PFSK-1 (cell line): ENCODE results near the gene ULK4.

Experiments used
- FOXP2 ChIP-seq: optimal IDR thresholded peaks from 2 replicates; pipeline ENCODE3; 2011; ENCODE audit warnings: borderline replicate concordance, control low read depth, inconsistent platforms; ENCODE audit not compliant: insufficient read depth; ENCODE audit errors: extremely low read length, extremely low read depth
- POLR2AphosphoS5 ChIP-seq: IDR thresholded peaks from 2 replicates; pipeline ENCODE4 v1.6.1; 2012; ENCODE audit warnings: low read depth, mild to moderate bottlenecking, control low read depth, low read length, moderate library complexity
- REST ChIP-seq, 2 experiments: IDR thresholded peaks; 2 replicates each; pipeline versions ENCODE4 v1.6.1 to v1.8.0; 2011 to 2012; ENCODE audit warnings: low read depth in 2 of 2, low read length in 2 of 2, control low read depth in 1 of 2, inconsistent platforms in 1 of 2, mild to moderate bottlenecking in 1 of 2, moderate library complexity in 1 of 2; ENCODE audit not compliant: insufficient read depth in 1 of 2
- SIN3A ChIP-seq: IDR thresholded peaks from 2 replicates; pipeline ENCODE4 v1.6.1; 2012; ENCODE audit warnings: mild to moderate bottlenecking, low read length, moderate library complexity, borderline replicate concordance; ENCODE audit not compliant: insufficient read depth
- TAF1 ChIP-seq: IDR thresholded peaks from 2 replicates; pipeline ENCODE4 v1.6.1; 2012; ENCODE audit warnings: low read length, control low read depth, borderline replicate concordance; ENCODE audit not compliant: insufficient read depth

Gene ULK4

DNA sequence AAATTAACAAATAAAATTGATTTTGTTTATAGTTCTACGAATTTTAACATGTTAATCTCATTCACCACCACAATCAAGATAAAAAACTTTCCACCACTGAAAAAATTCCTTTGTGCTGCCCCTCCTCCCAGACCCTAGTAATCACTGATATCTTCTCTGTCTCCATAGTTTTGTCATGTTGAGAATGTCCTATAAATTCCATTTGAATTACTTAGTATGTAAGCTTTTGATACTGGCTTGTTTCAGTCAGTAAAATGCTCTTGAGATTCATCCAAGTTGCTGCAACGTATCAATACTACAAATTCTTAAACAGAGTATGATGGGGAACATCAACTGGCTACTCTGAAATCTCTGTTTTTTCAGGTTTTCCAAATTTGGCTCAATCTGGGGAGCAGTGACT, 633.0 kb downstream of the ULK4 start:
- TF ChIP-seq SIN3A, result no peak
- TF ChIP-seq FOXP2, result no peak
- no peak for TF ChIP-seq REST (IDR thresholded peaks at IDR 0.05; ENCODE audit: insufficient read depth in 1 of 2, low read depth in 2 of 2, low read length in 2 of 2)
- no peak for TF ChIP-seq POLR2AphosphoS5
- no peak for TF ChIP-seq TAF1

DNA sequence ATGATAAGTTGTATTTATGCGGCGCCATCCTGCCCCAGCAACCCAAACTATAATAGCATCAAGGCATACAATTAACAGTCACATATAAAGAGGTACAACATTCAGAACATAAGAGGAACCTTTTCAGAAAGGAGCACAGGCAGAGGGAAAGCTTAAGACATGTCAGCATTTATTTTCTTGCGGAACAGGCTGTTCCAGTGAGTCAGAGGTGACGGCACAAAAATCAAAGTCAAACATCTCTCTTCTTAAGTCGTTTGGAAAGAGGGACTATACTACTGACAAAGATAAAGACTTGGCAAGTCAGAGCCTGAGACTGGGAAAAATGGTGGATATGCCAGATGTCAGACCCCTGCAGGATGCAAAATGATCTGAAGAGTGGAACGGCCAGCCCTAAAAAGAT, 634.2 kb downstream of the ULK4 start:
- TF ChIP-seq FOXP2 (no peak), REST (IDR thresholded peaks at IDR 0.05; ENCODE audit: insufficient read depth in 1 of 2, low read depth in 2 of 2, low read length in 2 of 2) (no peak), SIN3A (no peak), POLR2AphosphoS5 (no peak), TAF1 (no peak)

GRCh38 chr3:41324156-41324475, 637.8 kb downstream of the ULK4 start:
- TF ChIP-seq TAF1 (no peak), FOXP2 (no peak), POLR2AphosphoS5 (no peak), SIN3A (no peak), REST (IDR thresholded peaks at IDR 0.05; ENCODE audit: insufficient read depth in 1 of 2, low read depth in 2 of 2, low read length in 2 of 2) (no peak)

DNA sequence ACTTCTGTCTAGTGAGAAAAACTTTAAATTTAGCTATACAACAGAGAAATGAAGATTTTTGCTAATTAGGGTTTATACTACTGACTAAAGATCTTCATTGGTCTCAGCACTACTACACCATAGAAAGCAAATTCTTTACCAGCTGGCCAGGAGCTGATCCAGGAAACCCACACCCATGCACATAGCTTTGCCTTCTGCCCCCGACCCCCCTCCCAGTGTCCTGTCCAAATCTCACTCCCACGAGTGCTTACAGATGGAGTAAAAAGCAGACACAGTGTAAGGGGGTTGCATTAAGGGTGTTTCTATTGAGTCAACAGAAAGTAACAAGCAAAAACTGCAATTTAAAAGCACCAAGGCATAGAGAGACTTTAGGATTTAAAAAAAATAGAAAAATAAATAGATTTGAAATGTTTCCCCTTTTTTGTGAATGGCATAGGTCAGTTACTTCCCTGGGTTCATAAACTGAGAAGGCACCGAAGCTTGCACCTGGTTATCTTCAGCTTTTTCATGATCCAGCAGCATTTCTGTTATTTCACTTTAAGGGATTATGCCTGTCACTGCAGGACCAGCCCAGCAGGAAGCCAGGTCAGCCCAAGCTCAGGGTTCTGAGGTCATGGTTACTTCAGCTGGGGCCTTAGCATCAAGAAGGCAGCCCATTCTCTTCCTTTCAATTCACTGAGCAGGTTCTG, 638.3 kb downstream of the ULK4 start:
- TF ChIP-seq POLR2AphosphoS5 (no peak), REST (IDR thresholded peaks at IDR 0.05; ENCODE audit: insufficient read depth in 1 of 2, low read depth in 2 of 2, low read length in 2 of 2) (no peak), SIN3A (no peak), TAF1 (no peak), FOXP2 (no peak)

DNA sequence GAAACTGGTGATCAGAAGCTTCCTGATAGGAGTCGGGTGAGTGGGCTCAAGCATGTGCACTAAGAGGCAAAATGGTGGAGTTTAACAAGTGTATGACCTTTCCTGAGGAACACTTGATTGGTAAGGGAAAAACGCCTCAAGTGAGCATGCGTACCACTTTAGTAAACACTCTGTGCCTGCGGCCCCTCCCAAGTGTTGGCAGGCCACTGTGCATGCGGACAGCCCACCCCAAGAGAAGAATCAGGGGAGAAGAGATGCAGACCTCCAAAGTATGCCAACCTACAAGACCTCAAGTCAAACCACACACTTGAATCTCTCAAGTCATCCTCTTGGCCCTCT, 640.3 kb downstream of the ULK4 start:
- TF ChIP-seq SIN3A, result no peak
- TF ChIP-seq FOXP2, result no peak
- TF ChIP-seq TAF1, result no peak
- no peak for TF ChIP-seq POLR2AphosphoS5
- no peak for TF ChIP-seq REST (IDR thresholded peaks at IDR 0.05; ENCODE audit: insufficient read depth in 1 of 2, low read depth in 2 of 2, low read length in 2 of 2)
